Right lobe of liver (tissue), 6 donors: ENCODE results near the gene GALNS. TPM values are rescaled to one million over a fixed set of nuclear protein-coding genes. Genes with fewer than 3 reads are reported as not detected.

ENCODE experiments used
- ATAC-seq, 4 donors: fragments of 200-7000 bp; cut with Tn5 transposase; one replicate each; pipeline ENCODE4 v1.9.1; 2020; ENCODE audit warnings: mild to moderate bottlenecking in 4 of 4, moderate library complexity in 4 of 4
- DNase-seq, 3 donors: peaks; one replicate each; pipeline ENCODE4 v3.0.0-alpha.2; 2020
- H3K27ac ChIP-seq, 3 donors: fragments of 200-600 bp; one replicate each; pipeline ENCODE4 v1.8.0; 2022
- H3K27me3 ChIP-seq, 2 donors: fragments of 200-600 bp; one replicate each; pipeline ENCODE4 v1.8.0; 2022
- H3K36me3 ChIP-seq, 4 donors: fragments of 200-600 bp; sonication (generic) in 1 of 4; one replicate each; pipeline versions ENCODE4 v1.5.1 to v1.8.0; 2017 to 2022; ENCODE audit warnings: control low read depth in 1 of 4
- H3K4me1 ChIP-seq, 4 donors: fragments of 200-600 bp; sonication (generic) in 1 of 4; one replicate each; pipeline versions ENCODE4 v1.5.1 to v1.8.0; 2017 to 2022; ENCODE audit warnings: control low read depth in 1 of 4
- H3K4me3 ChIP-seq, 3 donors: fragments of 200-600 bp; one replicate each; pipeline ENCODE4 v1.8.0; 2022
- H3K9me3 ChIP-seq, 4 donors: fragments of 200-600 bp; sonication (generic) in 1 of 4; one replicate each; pipeline versions ENCODE4 v1.5.1 to v1.8.0; 2017 to 2022; ENCODE audit warnings: control low read depth in 1 of 4
- CTCF ChIP-seq, 4 donors: fragments of 200-600 bp in 3 of 4; fragments of 450-650 bp in 1 of 4; IDR thresholded peaks; one replicate each; pipeline versions ENCODE4 v1.5.1 to v1.8.0; 2016 to 2022; ENCODE audit warnings: antibody characterized with exemption in 4 of 4, mild to moderate bottlenecking in 2 of 4
- POLR2A ChIP-seq: fragments of 450-650 bp; IDR thresholded peaks from one replicate; pipeline ENCODE4 v1.6.1; 2017; ENCODE audit warnings: antibody characterized with exemption, mild to moderate bottlenecking
- WGBS: methylation state at CpG from one replicate; pipeline ENCODE4 v1.1.6; 2018; ENCODE audit warnings: low coverage, low lambda C conversion rate; ENCODE audit not compliant: insufficient coverage; ENCODE audit errors: missing lambda C conversion rate; 5-methylcytosine and 5-hydroxymethylcytosine counted together
- intact Hi-C, 2 donors: fragments of 100-400 bp; cut with DNase I; formaldehyde crosslinking; loops; one replicate each; pipeline versions ENCODE4 v1.11.2 to v1.14.1; 2022
- total RNA-seq, 6 experiments: library from RNA; depleted of rRNA in 2 of 6; stranded (reverse); fragments of >200 nt in 2 of 6; fragmentation: NEBNext Ultra II Directional in 3 of 6; extraction: Animal tissue kit (Norgen Biotek cat#: 25700) in 3 of 6; gene quantifications; one replicate each; pipeline versions ENCODE4 v1.1.0 to v1.2.4, GENCODE V29; 2016 to 2023
- donor health status: DM: no; HTN: yes; CAD: no.
- donor health status: DM: no; HTN: no; CAD: no.
- donor health status: DM: no; HTN: no; CAD: no.
- donor health status: DM: no; HTN: yes; CAD: no.
- donor health status: DM: no; HTN: yes; CAD: no.

The GALNS gene
- total RNA-seq, 6 experiments from 2014 or later, result 9.2 to 20.6 (median 16.5) TPM

DNA sequence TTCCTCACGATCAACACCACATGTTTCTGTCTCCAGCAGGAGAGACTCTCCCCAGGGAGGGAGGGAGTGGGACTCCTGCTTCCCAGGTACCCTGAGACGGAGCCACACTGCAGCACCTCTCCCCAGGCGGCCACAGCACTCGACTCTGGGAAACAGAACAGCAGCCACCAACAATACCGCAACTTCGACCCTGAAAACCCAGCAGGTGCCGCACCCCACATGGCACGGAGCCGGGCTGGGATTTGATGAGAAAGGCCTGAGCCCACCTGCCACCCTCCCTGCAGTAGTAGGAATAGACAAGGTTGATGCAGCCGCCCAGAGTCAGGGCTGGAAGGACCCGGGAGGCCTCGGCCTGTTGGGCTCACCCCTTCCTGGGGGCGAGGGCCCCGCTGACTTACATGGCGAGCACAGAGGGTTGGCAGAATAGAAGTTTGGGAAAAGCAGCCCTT is 14.4 kb downstream of the GALNS start:
- intact Hi-C loops, result no loop called here
- Histone ChIP-seq H3K4me3 (no peak overlapping the region), H3K36me3 (peaks cover 0 to 8% (median 2%) of the 10 kb centered on the region in 4 donors), H3K27ac (no peak overlapping the region), H3K4me1 (no peaks in the 10 kb centered on the region), H3K9me3 (no peaks in the 10 kb centered on the region), H3K27me3 (no peaks in the 10 kb centered on the region)
- no peak for DNase-seq
- WGBS, result 100% methylated on average over 5 of the region's 15 CpGs
- no peak for ATAC-seq
- TF ChIP-seq POLR2A (no peak), CTCF (IDR thresholded peaks at IDR 0.05) (no peak)

GRCh38 chr16:88841521-88842307 is 15.0 kb downstream of the GALNS start:
- peaks cover 0 to 8% (median 2%) of the 10 kb centered on the region in 4 donors for H3K36me3 ChIP-seq
- H3K9me3 ChIP-seq, result no peaks in the 10 kb centered on the region
- WGBS, result no CpG with 5 or more reads among the region's 40 CpGs
- DNase-seq (no peak), ATAC-seq (no peak)
- no peak overlapping the region for H3K4me3 ChIP-seq
- no peaks in the 10 kb centered on the region for H3K27me3 ChIP-seq
- no peak overlapping the region for H3K27ac ChIP-seq
- intact Hi-C loops, result no loop called here
- TF ChIP-seq POLR2A (no peak), CTCF (IDR thresholded peaks at IDR 0.05) (no peak)
- H3K4me1 ChIP-seq, result no peaks in the 10 kb centered on the region

DNA sequence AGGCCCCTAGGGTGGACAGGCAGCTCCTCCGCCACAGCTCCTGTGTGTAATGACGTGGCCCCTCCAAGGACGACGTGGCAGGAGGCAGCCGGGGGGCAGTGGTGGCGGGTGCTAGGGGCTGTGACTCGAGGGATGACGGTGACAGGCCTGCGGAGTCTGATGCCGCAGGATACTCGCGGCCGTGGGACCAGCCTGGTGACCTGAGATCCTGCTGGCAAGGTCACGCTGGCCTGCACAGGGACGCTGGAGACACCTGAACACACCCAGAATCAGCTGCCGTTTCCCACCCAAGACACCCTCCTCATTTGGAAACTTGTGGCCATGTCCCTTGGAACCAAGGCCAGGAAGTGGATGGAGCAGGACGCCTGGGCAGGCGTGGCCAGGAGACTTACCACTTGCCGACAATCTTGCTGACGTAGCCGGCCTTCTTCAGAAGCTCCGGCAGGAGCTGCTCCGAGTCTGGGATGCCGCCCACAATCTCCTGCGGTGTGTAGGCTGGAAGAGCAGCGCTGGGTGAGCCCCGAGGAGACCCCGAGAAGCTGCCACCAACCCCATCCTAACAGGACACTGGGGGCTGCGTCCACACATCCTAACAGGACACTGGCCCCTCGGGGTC is 16.0 kb downstream of the GALNS start:
- Histone ChIP-seq H3K4me1 (no peaks in the 10 kb centered on the region), H3K36me3 (peaks cover 0 to 8% (median 2%) of the 10 kb centered on the region in 4 donors), H3K27ac (no peak overlapping the region), H3K27me3 (no peaks in the 10 kb centered on the region), H3K9me3 (no peaks in the 10 kb centered on the region), H3K4me3 (no peak overlapping the region)
- intact Hi-C loops, result no loop called here
- no peak for DNase-seq
- no peak for ATAC-seq
- WGBS, result 90% methylated on average over 2 of the region's 30 CpGs
- TF ChIP-seq CTCF (IDR thresholded peaks at IDR 0.05) (no peak), POLR2A (no peak)

GRCh38 chr16:88839745-88840599 is 16.8 kb downstream of the GALNS start:
- DNase-seq, result no peak
- Histone ChIP-seq H3K4me3 (no peak overlapping the region), H3K36me3 (peaks cover 0 to 8% (median 2%) of the 10 kb centered on the region in 4 donors), H3K9me3 (no peaks in the 10 kb centered on the region), H3K27ac (no peak overlapping the region), H3K4me1 (no peaks in the 10 kb centered on the region), H3K27me3 (no peaks in the 10 kb centered on the region)
- intact Hi-C loops, result no loop called here
- TF ChIP-seq CTCF (IDR thresholded peaks at IDR 0.05) (no peak), POLR2A (no peak)
- ATAC-seq, result no peak
- WGBS, result 79% methylated on average over 9 of the region's 24 CpGs
